HepG2 (cell line): ENCODE measurements around the gene MYADML2.
A peak's percentile ranks its signal among the peaks of the same experiment; 100 is the strongest.

ENCODE experiments used
- CENPX ChIP-seq: sonication (generic); formaldehyde crosslinking; IDR thresholded peaks from 2 replicates; pipeline ENCODE4 v1.9.0; 2021; ENCODE audit warnings: mild to moderate bottlenecking, missing genetic modification reagents, moderate library complexity
- CSRNP1 ChIP-seq: sonication (generic); formaldehyde crosslinking; IDR thresholded peaks from 2 replicates; pipeline ENCODE4 v1.8.1; 2023; ENCODE audit warnings: mild to moderate bottlenecking, missing genetic modification reagents
- KAT7 ChIP-seq: IDR thresholded peaks from 2 replicates; pipeline ENCODE4 v1.6.1; 2018; ENCODE audit warnings: borderline replicate concordance, missing compliant biosample characterization
- KDM4B ChIP-seq: sonication (generic); formaldehyde crosslinking; IDR thresholded peaks from 2 replicates; pipeline ENCODE4 v1.4.0; 2020; ENCODE audit warnings: missing genetic modification reagents
- NCOA2 ChIP-seq: sonication (generic); formaldehyde crosslinking; IDR thresholded peaks from 2 replicates; pipeline ENCODE4 v1.8.0; 2022; ENCODE audit warnings: inconsistent platforms
- NFATC3 ChIP-seq: sonication (generic); formaldehyde crosslinking; IDR thresholded peaks from 2 replicates; pipeline ENCODE4 v1.5.1; 2020; ENCODE audit warnings: mild to moderate bottlenecking, missing genetic modification reagents
- PBX3 ChIP-seq: sonication (generic); formaldehyde crosslinking; IDR thresholded peaks from 2 replicates; pipeline ENCODE4 v1.8.1; 2023; ENCODE audit warnings: missing genetic modification reagents, inconsistent platforms, borderline replicate concordance
- RFX5 ChIP-seq: IDR thresholded peaks from 2 replicates; pipeline ENCODE4 v1.6.1; 2011; ENCODE audit warnings: low read depth, low read length, improper control_type of control experiment
- TAF1 ChIP-seq: sonication (generic); formaldehyde crosslinking; IDR thresholded peaks from 2 replicates; pipeline ENCODE4 v1.4.0; 2020; ENCODE audit warnings: missing genetic modification reagents
- ZNF616 ChIP-seq: sonication (generic); formaldehyde crosslinking; IDR thresholded peaks from 2 replicates; pipeline ENCODE4 v1.5.0; 2020; ENCODE audit warnings: low read depth, mild to moderate bottlenecking, missing genetic modification reagents
- ZSCAN31 ChIP-seq: sonication (generic); formaldehyde crosslinking; IDR thresholded peaks from 2 replicates; pipeline ENCODE4 v1.5.0; 2020; ENCODE audit warnings: low read depth, mild to moderate bottlenecking, missing genetic modification reagents

GRCh38 chr17:81931557-81932332 lies 15.3 kb downstream of the MYADML2 start:
- TF ChIP-seq ZNF616 (CRISPR knock-in tag) (no peak), TAF1 (0 out of 2 replicates have a peak, but pooled peaks have one; percentile 27), ZSCAN31 (no peak), CENPX (CRISPR knock-in tag) (no peak), CSRNP1 (CRISPR knock-in tag) (no peak), RFX5 (no peak), KDM4B (CRISPR knock-in tag) (no peak), NCOA2 (CRISPR knock-in tag) (no peak), KAT7 (CRISPR knock-in tag) (no peak), NFATC3 (CRISPR knock-in tag) (no peak), PBX3 (CRISPR knock-in tag) (no peak)
